H1 (cell line): ENCODE results near the gene TMEM250.

ENCODE experiments used
- CTCF ChIP-seq, 3 experiments: IDR thresholded peaks; 1 replicate in 2 of 3; 2 replicates in 1 of 3; pipeline versions ENCODE4 v1.5.1 to v1.6.1; 2011; ENCODE audit warnings: low read length in 3 of 3, mild to moderate bottlenecking in 3 of 3, inconsistent platforms in 2 of 3, low read depth in 1 of 3, moderate library complexity in 1 of 3; ENCODE audit not compliant: insufficient read depth in 1 of 3; ENCODE audit errors: control extremely low read depth in 1 of 3
- EP300 ChIP-seq, 2 experiments: IDR thresholded peaks; 1 replicate in 1 of 2; 2 replicates in 1 of 2; pipeline ENCODE4 v1.6.1; 2011 to 2012; ENCODE audit warnings: low read depth in 2 of 2, low read length in 2 of 2, mild to moderate bottlenecking in 2 of 2, borderline replicate concordance in 1 of 2, inconsistent platforms in 1 of 2, moderate library complexity in 1 of 2
- MAFK ChIP-seq: IDR thresholded peaks from 2 replicates; pipeline ENCODE4 v1.6.1; 2012; ENCODE audit warnings: low read depth, mild to moderate bottlenecking, improper control_type of control experiment, low read length
- YY1 ChIP-seq: IDR thresholded peaks from 2 replicates; pipeline ENCODE4 v1.6.1; 2011; ENCODE audit warnings: low read depth, mild to moderate bottlenecking, low read length

GRCh38 chr9:136109351-136110081 lies 9.2 kb downstream of the TMEM250 start:
- TF ChIP-seq CTCF (IDR thresholded peaks at IDR 0.05; ENCODE audit: control extremely low read depth in 1 of 3, insufficient read depth in 1 of 3, low read depth in 1 of 3, low read length in 3 of 3) (peak in 1 of 3 experiments; percentile 3; a peak in 1 of 4 replicates), MAFK (no peak), YY1 (peak; percentile 76), EP300 (IDR thresholded peaks at IDR 0.05; ENCODE audit: borderline replicate concordance in 1 of 2, low read depth in 2 of 2, low read length in 2 of 2) (peak in 1 of 2 experiments; percentile 65; a peak in 1 of 3 replicates)
